ENCODE measurements around the gene RNF20.

- TF ChIP-seq SPI1 (IDR thresholded peaks at IDR 0.05; ENCODE audit: borderline replicate concordance, insufficient read depth, low read depth, low read length) (no peak), PBX3 (IDR thresholded peaks at IDR 0.05; ENCODE audit: insufficient replicate concordance, low read depth, low read length) (no peak), ZBTB4 (CRISPR knock-in tag; IDR thresholded peaks at IDR 0.05) (no peak), EZH2 (IDR thresholded peaks at IDR 0.05; ENCODE audit: borderline replicate concordance, control insufficient read depth, low read depth, low read length) (no peak), FOXM1 (IDR thresholded peaks at IDR 0.05; ENCODE audit: low read depth, low read length) (no peak), CTCF (IDR thresholded peaks at IDR 0.05 in 2 of 3, conservative IDR thresholded peaks at IDR 0.05 in 1 of 3; ENCODE audit: control insufficient read depth in 2 of 3, extremely low read depth in 1 of 3, insufficient read depth in 1 of 3, low read depth in 3 of 3, low read length in 3 of 3) (no peak), POLR2AphosphoS5 (IDR thresholded peaks at IDR 0.05; ENCODE audit: low read length) (no peak), EP300 (IDR thresholded peaks at IDR 0.05; ENCODE audit: borderline replicate concordance in 1 of 2, control insufficient read depth in 1 of 2, low read depth in 2 of 2, low read length in 2 of 2) (no peak), RCOR1 (conservative IDR thresholded peaks at IDR 0.05; ENCODE audit: low read depth, low read length) (no peak), MXI1 (IDR thresholded peaks at IDR 0.05; ENCODE audit: low read depth, low read length) (no peak), POLR2A (IDR thresholded peaks at IDR 0.05; ENCODE audit: low read depth, low read length) (no peak)
- TF ChIP-seq, protein P1, sequence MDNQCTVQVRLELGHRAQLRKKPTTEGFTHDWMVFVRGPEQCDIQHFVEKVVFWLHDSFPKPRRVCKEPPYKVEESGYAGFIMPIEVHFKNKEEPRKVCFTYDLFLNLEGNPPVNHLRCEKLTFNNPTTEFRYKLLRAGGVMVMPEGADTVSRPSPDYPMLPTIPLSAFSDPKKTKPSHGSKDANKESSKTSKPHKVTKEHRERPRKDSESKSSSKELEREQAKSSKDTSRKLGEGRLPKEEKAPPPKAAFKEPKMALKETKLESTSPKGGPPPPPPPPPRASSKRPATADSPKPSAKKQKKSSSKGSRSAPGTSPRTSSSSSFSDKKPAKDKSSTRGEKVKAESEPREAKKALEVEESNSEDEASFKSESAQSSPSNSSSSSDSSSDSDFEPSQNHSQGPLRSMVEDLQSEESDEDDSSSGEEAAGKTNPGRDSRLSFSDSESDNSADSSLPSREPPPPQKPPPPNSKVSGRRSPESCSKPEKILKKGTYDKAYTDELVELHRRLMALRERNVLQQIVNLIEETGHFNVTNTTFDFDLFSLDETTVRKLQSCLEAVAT (IDR thresholded peaks at IDR 0.05), result no peak
- TF ChIP-seq, protein P2, sequence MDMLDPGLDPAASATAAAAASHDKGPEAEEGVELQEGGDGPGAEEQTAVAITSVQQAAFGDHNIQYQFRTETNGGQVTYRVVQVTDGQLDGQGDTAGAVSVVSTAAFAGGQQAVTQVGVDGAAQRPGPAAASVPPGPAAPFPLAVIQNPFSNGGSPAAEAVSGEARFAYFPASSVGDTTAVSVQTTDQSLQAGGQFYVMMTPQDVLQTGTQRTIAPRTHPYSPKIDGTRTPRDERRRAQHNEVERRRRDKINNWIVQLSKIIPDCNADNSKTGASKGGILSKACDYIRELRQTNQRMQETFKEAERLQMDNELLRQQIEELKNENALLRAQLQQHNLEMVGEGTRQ (IDR thresholded peaks at IDR 0.05; ENCODE audit: borderline replicate concordance, low read depth, low read length), result no peak
Observed at GRCh38 chr9:101571114-101571513, 37.5 kb downstream of the RNF20 start.

All from GM12878 (cell line).